Gastroesophageal sphincter (tissue), 3 donors: ENCODE data around the gene CNKSR3.

ENCODE experiments used
- EP300 ChIP-seq: sonication (generic); formaldehyde crosslinking; IDR thresholded peaks from one replicate; pipeline ENCODE4 v1.6.1; 2017; ENCODE audit warnings: antibody characterized with exemption, mild to moderate bottlenecking
- POLR2A ChIP-seq, 2 donors: fragments of 450-650 bp; IDR thresholded peaks; one replicate each; pipeline ENCODE4 v1.6.1; 2017; ENCODE audit warnings: antibody characterized with exemption in 2 of 2, mild to moderate bottlenecking in 2 of 2, moderate library complexity in 1 of 2
- POLR2AphosphoS5 ChIP-seq: sonication (generic); formaldehyde crosslinking; IDR thresholded peaks from one replicate; pipeline ENCODE4 v1.6.1; 2017; ENCODE audit warnings: antibody characterized with exemption
- TF ChIP-seq, protein P1 (sequence below), 4 experiments: fragments of 200-600 bp in 2 of 4; fragments of 450-650 bp in 2 of 4; sonication (generic) in 1 of 4; IDR thresholded peaks; one replicate each; pipeline ENCODE4 v1.5.1; 2017 to 2019; ENCODE audit warnings: antibody characterized with exemption in 4 of 4, mild to moderate bottlenecking in 2 of 4, moderate library complexity in 2 of 4

DNA sequence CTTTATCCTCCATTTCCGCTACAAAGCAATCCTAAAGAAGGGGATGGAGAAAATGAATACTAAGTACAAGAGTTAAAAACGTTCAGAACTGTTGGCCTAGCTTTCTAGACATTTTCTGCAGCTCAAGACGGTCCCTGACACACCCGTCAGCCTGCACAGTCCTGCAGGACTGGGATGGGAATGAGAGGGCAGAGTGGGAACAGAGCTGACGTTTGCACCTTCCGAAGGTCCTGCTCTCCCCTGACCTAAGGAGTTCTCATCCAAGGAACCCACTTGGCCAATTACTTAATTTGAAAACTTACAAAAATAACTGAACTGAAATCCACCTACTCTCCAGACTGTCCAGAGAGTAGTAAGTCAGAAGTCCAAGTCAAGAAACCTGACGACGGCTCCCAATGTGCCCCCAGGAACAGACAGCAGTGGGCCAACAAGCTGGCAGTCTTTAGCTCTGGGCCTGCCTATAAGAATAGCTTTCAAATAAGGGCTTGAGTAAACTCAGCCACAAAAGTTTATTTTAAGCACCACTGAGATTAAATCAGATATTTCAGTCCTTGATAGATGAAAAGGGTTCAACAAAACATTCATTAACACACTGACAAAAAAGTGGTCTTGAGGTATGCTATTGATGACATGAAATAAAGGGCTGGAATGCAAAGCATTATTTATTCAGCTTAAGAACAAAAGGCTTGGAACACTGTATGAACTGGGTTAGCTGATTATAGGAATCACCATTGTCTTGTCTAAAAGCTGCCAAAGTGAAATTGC, 76.8 kb downstream of the CNKSR3 start:
- TF ChIP-seq, protein P1, sequence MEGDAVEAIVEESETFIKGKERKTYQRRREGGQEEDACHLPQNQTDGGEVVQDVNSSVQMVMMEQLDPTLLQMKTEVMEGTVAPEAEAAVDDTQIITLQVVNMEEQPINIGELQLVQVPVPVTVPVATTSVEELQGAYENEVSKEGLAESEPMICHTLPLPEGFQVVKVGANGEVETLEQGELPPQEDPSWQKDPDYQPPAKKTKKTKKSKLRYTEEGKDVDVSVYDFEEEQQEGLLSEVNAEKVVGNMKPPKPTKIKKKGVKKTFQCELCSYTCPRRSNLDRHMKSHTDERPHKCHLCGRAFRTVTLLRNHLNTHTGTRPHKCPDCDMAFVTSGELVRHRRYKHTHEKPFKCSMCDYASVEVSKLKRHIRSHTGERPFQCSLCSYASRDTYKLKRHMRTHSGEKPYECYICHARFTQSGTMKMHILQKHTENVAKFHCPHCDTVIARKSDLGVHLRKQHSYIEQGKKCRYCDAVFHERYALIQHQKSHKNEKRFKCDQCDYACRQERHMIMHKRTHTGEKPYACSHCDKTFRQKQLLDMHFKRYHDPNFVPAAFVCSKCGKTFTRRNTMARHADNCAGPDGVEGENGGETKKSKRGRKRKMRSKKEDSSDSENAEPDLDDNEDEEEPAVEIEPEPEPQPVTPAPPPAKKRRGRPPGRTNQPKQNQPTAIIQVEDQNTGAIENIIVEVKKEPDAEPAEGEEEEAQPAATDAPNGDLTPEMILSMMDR (IDR thresholded peaks at IDR 0.05) = no peak
- TF ChIP-seq POLR2A (IDR thresholded peaks at IDR 0.05) (no peak), POLR2AphosphoS5 (no peak), EP300 (no peak)
